GM23338 (cell line): ENCODE results near the gene SCART1. TPM values are rescaled to one million over a fixed set of nuclear protein-coding genes. Genes with fewer than 3 reads are reported as not detected.

ENCODE experiments used
- ATAC-seq: fragments of 200-7000 bp; cut with Tn5 transposase; 3 replicates; pipeline ENCODE4 v1.9.1; 2020
- DNase-seq: peaks from one replicate; pipeline ENCODE4 v3.0.0-alpha.2; 2015; ENCODE audit warnings: low spot score
- H2AFZ ChIP-seq: fragments of 200-600 bp; sonication (generic); 2 replicates; pipeline ENCODE4 v1.8.0; 2016; ENCODE audit warnings: antibody characterized with exemption, mild to moderate bottlenecking, moderate library complexity
- H3F3A ChIP-seq: fragments of 200-600 bp; sonication (generic); replicated peaks from 2 replicates; pipeline ENCODE4 v1.8.0; 2017; ENCODE audit warnings: antibody characterized with exemption, mixed run types, low read depth
- H3K27ac ChIP-seq: fragments of 200-600 bp; sonication (generic); 2 replicates; pipeline ENCODE4 v1.6.1; 2016; ENCODE audit warnings: low read depth
- H3K27me3 ChIP-seq: fragments of 200-600 bp; sonication (generic); 2 replicates; pipeline ENCODE4 v1.8.0; 2016; ENCODE audit warnings: mild to moderate bottlenecking, mixed run types, moderate library complexity; ENCODE audit not compliant: insufficient read depth
- H3K36me3 ChIP-seq: fragments of 200-600 bp; sonication (generic); 2 replicates; pipeline ENCODE4 v1.8.0; 2016; ENCODE audit warnings: mild to moderate bottlenecking; ENCODE audit not compliant: insufficient read depth
- H3K4me1 ChIP-seq: fragments of 200-600 bp; sonication (generic); 2 replicates; pipeline ENCODE4 v1.8.0; 2016; ENCODE audit warnings: mild to moderate bottlenecking, moderate library complexity; ENCODE audit not compliant: insufficient read depth
- H3K4me2 ChIP-seq: fragments of 200-600 bp; sonication (generic); 2 replicates; pipeline ENCODE4 v1.7.1; 2017; ENCODE audit warnings: mixed run types
- H3K4me3 ChIP-seq: fragments of 200-600 bp; sonication (generic); 2 replicates; pipeline ENCODE4 v1.6.1; 2016; ENCODE audit warnings: mixed run types
- H3K79me2 ChIP-seq: fragments of 200-600 bp; sonication (generic); replicated peaks from 2 replicates; pipeline ENCODE4 v1.8.0; 2017; ENCODE audit warnings: mild to moderate bottlenecking; ENCODE audit not compliant: insufficient read depth
- H3K9me2 ChIP-seq: fragments of 200-600 bp; sonication (generic); 2 replicates; pipeline ENCODE4 v1.8.0; 2017; ENCODE audit not compliant: insufficient read depth
- H4K20me1 ChIP-seq: fragments of 200-600 bp; sonication (generic); replicated peaks from 2 replicates; pipeline ENCODE4 v1.8.0; 2017; ENCODE audit warnings: mild to moderate bottlenecking; ENCODE audit not compliant: insufficient read depth
- H3K27ac Mint-ChIP-seq: 2 replicates; pipeline ENCODE4 v1.8.0; 2020; ENCODE audit warnings: inconsistent platforms, mild to moderate bottlenecking, moderate library complexity, mixed read lengths
- H3K27me3 Mint-ChIP-seq: 3 replicates; pipeline ENCODE4 v1.8.0; 2022; ENCODE audit warnings: low read depth, mild to moderate bottlenecking, moderate library complexity, mixed read lengths, inconsistent platforms; ENCODE audit not compliant: insufficient read depth, poor library complexity
- H3K36me3 Mint-ChIP-seq: 3 replicates; pipeline ENCODE4 v1.8.0; 2021; ENCODE audit warnings: low read depth, mild to moderate bottlenecking, inconsistent platforms, moderate library complexity, mixed read lengths
- H3K4me1 Mint-ChIP-seq: 3 replicates; pipeline ENCODE4 v1.8.0; 2020; ENCODE audit warnings: mild to moderate bottlenecking, inconsistent platforms, mixed read lengths
- H3K4me3 Mint-ChIP-seq: 3 replicates; pipeline ENCODE4 v1.8.0; 2021; ENCODE audit warnings: moderate library complexity, mild to moderate bottlenecking, inconsistent platforms, mixed read lengths
- H3K9me3 Mint-ChIP-seq: 3 replicates; pipeline ENCODE4 v1.8.0; 2020; ENCODE audit warnings: moderate library complexity, mild to moderate bottlenecking, inconsistent platforms, mixed read lengths
- CREB1 ChIP-seq: fragments of 250-450 bp; sonication (Bioruptor Pico); IDR thresholded peaks from 2 replicates; pipeline ENCODE4 v1.5.0; 2020; ENCODE audit warnings: low read depth, mild to moderate bottlenecking, moderate library complexity
- ETS1 ChIP-seq: IDR thresholded peaks from 2 replicates; pipeline ENCODE4 v1.6.1; 2016; ENCODE audit warnings: antibody characterized with exemption
- EZH2 ChIP-seq: fragments of 200-600 bp; sonication (generic); IDR thresholded peaks from one replicate; pipeline ENCODE4 v1.8.0; 2017; ENCODE audit warnings: antibody characterized with exemption, mild to moderate bottlenecking, low read depth; ENCODE audit not compliant: unreplicated experiment
- EZH2phosphoT487 ChIP-seq: fragments of 200-600 bp; sonication (generic); IDR thresholded peaks from one replicate; pipeline ENCODE4 v1.8.1; 2018; ENCODE audit warnings: antibody characterized with exemption; ENCODE audit not compliant: unreplicated experiment
- JUNB ChIP-seq: IDR thresholded peaks from one replicate; pipeline ENCODE4 v1.6.1; 2016; ENCODE audit warnings: antibody characterized with exemption; ENCODE audit not compliant: unreplicated experiment
- NANOG ChIP-seq: IDR thresholded peaks from 2 replicates; pipeline ENCODE4 v1.6.1; 2016; ENCODE audit warnings: antibody characterized with exemption, borderline replicate concordance
- POLR2AphosphoS5 ChIP-seq: IDR thresholded peaks from 2 replicates; pipeline ENCODE4 v1.6.1; 2016; ENCODE audit warnings: antibody characterized with exemption, low read depth
- REST ChIP-seq: IDR thresholded peaks from one replicate; pipeline ENCODE4 v1.6.1; 2018; ENCODE audit warnings: antibody characterized with exemption; ENCODE audit not compliant: unreplicated experiment
- STAT1 ChIP-seq: IDR thresholded peaks from one replicate; pipeline ENCODE4 v1.6.1; 2016; ENCODE audit warnings: antibody characterized with exemption; ENCODE audit not compliant: unreplicated experiment
- ZNF114 ChIP-seq: fragments of 250-450 bp; sonication (Bioruptor Pico); IDR thresholded peaks from 2 replicates; pipeline ENCODE4 v1.5.0; 2020; ENCODE audit warnings: mild to moderate bottlenecking, moderate library complexity
- ZNF331 ChIP-seq: fragments of 250-450 bp; sonication (Bioruptor Pico); IDR thresholded peaks from 2 replicates; pipeline ENCODE4 v1.5.0; 2020; ENCODE audit warnings: low read depth, mild to moderate bottlenecking, moderate library complexity
- polyA plus RNA-seq: library from polyadenylated mRNA; unstranded; fragments of >200 nt; fragmentation: Nextera tagmentation; extraction: Ambion mirVana; gene quantifications from 2 replicates; pipeline ENCODE4 v1.2.1, GENCODE V29; 2016
- total RNA-seq: library from RNA; depleted of rRNA; stranded (reverse); fragments of >200 nt; shearing (Covaris generic); gene quantifications from 2 replicates; pipeline ENCODE4 v1.2.3, GENCODE V29; 2014
- TF ChIP-seq, protein P1 (sequence below): fragments of 250-450 bp; sonication (Bioruptor Pico); IDR thresholded peaks from 2 replicates; pipeline ENCODE4 v1.5.0; 2020; ENCODE audit warnings: mild to moderate bottlenecking, moderate library complexity
- TF ChIP-seq, protein P2 (sequence below), 2 experiments: fragments of 200-600 bp in 1 of 2; sonication (generic) in 1 of 2; conservative IDR thresholded peaks; 2 replicates each; pipeline versions ENCODE4 v1.5.1 to v1.6.1; 2016 to 2017; ENCODE audit warnings: antibody characterized with exemption in 2 of 2, low read depth in 2 of 2, mild to moderate bottlenecking in 2 of 2, moderate library complexity in 1 of 2

The SCART1 gene
- total and polyA plus RNA-seq, 2 experiments from 2014 or later = 0.59 TPM; not detected in 1

DNA sequence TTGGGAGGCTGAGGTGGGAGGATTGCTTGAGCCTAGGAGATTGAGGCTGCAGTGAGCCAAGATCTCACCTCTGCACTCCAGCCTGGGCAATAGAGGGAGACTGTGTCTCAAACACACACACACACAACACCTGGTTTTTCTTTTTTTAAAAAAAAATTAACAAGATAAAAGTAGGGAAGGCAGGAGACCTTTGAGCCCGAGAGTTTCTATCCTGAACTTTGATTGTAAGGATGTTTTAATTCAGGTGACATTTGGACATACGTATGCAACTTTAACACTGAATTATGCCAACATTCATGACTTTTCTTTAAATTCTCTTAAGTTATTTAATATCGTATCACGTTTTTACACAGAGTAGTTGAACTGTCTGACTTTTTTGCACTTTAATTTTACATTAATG, 61.7 kb downstream of the SCART1 start:
- TF ChIP-seq REST (no peak), JUNB (no peak), POLR2AphosphoS5 (no peak), EZH2 (no peak), ZNF114 (CRISPR knock-in tag) (no peak), NANOG (no peak), ETS1 (no peak), EZH2phosphoT487 (no peak), STAT1 (no peak), CREB1 (CRISPR knock-in tag) (no peak), ZNF331 (CRISPR knock-in tag) (no peak)
- TF ChIP-seq, protein P1, sequence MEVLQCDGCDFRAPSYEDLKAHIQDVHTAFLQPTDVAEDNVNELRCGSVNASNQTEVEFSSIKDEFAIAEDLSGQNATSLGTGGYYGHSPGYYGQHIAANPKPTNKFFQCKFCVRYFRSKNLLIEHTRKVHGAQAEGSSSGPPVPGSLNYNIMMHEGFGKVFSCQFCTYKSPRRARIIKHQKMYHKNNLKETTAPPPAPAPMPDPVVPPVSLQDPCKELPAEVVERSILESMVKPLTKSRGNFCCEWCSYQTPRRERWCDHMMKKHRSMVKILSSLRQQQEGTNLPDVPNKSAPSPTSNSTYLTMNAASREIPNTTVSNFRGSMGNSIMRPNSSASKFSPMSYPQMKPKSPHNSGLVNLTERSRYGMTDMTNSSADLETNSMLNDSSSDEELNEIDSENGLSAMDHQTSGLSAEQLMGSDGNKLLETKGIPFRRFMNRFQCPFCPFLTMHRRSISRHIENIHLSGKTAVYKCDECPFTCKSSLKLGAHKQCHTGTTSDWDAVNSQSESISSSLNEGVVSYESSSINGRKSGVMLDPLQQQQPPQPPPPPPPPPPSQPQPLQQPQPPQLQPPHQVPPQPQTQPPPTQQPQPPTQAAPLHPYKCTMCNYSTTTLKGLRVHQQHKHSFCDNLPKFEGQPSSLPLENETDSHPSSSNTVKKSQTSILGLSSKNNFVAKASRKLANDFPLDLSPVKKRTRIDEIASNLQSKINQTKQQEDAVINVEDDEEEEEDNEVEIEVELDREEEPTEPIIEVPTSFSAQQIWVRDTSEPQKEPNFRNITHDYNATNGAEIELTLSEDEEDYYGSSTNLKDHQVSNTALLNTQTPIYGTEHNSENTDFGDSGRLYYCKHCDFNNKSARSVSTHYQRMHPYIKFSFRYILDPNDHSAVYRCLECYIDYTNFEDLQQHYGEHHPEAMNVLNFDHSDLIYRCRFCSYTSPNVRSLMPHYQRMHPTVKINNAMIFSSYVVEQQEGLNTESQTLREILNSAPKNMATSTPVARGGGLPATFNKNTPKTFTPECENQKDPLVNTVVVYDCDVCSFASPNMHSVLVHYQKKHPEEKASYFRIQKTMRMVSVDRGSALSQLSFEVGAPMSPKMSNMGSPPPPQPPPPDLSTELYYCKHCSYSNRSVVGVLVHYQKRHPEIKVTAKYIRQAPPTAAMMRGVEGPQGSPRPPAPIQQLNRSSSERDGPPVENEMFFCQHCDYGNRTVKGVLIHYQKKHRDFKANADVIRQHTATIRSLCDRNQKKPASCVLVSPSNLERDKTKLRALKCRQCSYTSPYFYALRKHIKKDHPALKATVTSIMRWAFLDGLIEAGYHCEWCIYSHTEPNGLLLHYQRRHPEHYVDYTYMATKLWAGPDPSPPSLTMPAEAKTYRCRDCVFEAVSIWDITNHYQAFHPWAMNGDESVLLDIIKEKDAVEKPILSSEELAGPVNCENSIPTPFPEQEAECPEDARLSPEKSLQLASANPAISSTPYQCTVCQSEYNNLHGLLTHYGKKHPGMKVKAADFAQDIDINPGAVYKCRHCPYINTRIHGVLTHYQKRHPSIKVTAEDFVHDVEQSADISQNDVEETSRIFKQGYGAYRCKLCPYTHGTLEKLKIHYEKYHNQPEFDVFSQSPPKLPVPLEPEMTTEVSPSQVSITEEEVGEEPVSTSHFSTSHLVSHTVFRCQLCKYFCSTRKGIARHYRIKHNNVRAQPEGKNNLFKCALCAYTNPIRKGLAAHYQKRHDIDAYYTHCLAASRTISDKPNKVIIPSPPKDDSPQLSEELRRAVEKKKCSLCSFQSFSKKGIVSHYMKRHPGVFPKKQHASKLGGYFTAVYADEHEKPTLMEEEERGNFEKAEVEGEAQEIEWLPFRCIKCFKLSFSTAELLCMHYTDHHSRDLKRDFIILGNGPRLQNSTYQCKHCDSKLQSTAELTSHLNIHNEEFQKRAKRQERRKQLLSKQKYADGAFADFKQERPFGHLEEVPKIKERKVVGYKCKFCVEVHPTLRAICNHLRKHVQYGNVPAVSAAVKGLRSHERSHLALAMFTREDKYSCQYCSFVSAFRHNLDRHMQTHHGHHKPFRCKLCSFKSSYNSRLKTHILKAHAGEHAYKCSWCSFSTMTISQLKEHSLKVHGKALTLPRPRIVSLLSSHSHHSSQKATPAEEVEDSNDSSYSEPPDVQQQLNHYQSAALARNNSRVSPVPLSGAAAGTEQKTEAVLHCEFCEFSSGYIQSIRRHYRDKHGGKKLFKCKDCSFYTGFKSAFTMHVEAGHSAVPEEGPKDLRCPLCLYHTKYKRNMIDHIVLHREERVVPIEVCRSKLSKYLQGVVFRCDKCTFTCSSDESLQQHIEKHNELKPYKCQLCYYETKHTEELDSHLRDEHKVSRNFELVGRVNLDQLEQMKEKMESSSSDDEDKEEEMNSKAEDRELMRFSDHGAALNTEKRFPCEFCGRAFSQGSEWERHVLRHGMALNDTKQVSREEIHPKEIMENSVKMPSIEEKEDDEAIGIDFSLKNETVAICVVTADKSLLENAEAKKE (CRISPR knock-in tag) = no peak
- TF ChIP-seq, protein P2, sequence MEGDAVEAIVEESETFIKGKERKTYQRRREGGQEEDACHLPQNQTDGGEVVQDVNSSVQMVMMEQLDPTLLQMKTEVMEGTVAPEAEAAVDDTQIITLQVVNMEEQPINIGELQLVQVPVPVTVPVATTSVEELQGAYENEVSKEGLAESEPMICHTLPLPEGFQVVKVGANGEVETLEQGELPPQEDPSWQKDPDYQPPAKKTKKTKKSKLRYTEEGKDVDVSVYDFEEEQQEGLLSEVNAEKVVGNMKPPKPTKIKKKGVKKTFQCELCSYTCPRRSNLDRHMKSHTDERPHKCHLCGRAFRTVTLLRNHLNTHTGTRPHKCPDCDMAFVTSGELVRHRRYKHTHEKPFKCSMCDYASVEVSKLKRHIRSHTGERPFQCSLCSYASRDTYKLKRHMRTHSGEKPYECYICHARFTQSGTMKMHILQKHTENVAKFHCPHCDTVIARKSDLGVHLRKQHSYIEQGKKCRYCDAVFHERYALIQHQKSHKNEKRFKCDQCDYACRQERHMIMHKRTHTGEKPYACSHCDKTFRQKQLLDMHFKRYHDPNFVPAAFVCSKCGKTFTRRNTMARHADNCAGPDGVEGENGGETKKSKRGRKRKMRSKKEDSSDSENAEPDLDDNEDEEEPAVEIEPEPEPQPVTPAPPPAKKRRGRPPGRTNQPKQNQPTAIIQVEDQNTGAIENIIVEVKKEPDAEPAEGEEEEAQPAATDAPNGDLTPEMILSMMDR (conservative IDR thresholded peaks at IDR 0.05; ENCODE audit: low read depth in 2 of 2) = no peak
- H3K36me3 ChIP-seq = no peaks in the 10 kb centered on the region
- no peaks in the 10 kb centered on the region for H3K79me2 ChIP-seq
- H3K27ac ChIP-seq = no peak overlapping the region
- ATAC-seq (no peak), DNase-seq (no peak)
- H2AFZ ChIP-seq = no peak overlapping the region
- no peaks in the 10 kb centered on the region for H3F3A ChIP-seq
- no peaks in the 10 kb centered on the region for H4K20me1 ChIP-seq
- H3K4me3 ChIP-seq = no peak overlapping the region
- Mint-ChIP-seq H3K4me3 (no peak overlapping the region), H3K4me1 (no peaks in the 10 kb centered on the region), H3K9me3 (peaks cover 38% of the 10 kb centered on the region), H3K27ac (no peak overlapping the region), H3K27me3 (peaks cover 8% of the 10 kb centered on the region), H3K36me3 (no peaks in the 10 kb centered on the region)
- no peaks in the 10 kb centered on the region for H3K4me1 ChIP-seq
- no peak overlapping the region for H3K4me2 ChIP-seq
- H3K9me2 ChIP-seq = no peaks in the 10 kb centered on the region
- peaks cover 19% of the 10 kb centered on the region; the same call in 1 of the 2 replicates for H3K27me3 ChIP-seq
